Measurements from ENCODE around the gene CAMSAP1. TPM values are rescaled to one million over a fixed set of nuclear protein-coding genes. Genes with fewer than 3 reads are reported as not detected.

Gene CAMSAP1
- total RNA-seq, 4 donors from 2014 or later = 32.2 to 46.1 (median 34.0) TPM

DNA sequence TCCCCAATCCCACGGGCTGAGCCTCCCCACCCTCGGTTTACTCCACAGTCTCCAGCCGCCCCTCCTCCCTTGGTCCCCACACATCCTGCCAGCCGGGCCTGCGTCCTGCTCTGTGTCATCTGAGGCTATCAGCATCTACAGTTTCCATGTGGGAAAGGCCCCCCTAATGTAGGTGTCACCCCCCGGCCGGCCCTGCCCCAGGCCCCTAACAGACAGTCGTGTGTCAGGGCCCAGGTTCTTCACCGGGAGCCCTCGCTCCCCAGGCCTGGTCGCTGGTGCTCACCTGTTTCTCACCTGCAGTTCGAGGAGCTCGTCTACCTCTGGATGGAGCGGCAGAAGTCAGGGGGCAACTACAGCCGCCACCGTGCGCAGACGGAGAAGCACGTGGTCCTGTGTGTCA lies 142.6 kb downstream of the CAMSAP1 start:
- DNase-seq (ENCODE audit: low spot score in 2 of 2) = no peak
- H3K4me3 ChIP-seq (ENCODE audit: low read depth, poor library complexity, severe bottlenecking) = no peak overlapping the region
- intact Hi-C loops (cut with DNase I; ENCODE audit: low total_unique reads) = no loop called here
- TF ChIP-seq, protein P1, sequence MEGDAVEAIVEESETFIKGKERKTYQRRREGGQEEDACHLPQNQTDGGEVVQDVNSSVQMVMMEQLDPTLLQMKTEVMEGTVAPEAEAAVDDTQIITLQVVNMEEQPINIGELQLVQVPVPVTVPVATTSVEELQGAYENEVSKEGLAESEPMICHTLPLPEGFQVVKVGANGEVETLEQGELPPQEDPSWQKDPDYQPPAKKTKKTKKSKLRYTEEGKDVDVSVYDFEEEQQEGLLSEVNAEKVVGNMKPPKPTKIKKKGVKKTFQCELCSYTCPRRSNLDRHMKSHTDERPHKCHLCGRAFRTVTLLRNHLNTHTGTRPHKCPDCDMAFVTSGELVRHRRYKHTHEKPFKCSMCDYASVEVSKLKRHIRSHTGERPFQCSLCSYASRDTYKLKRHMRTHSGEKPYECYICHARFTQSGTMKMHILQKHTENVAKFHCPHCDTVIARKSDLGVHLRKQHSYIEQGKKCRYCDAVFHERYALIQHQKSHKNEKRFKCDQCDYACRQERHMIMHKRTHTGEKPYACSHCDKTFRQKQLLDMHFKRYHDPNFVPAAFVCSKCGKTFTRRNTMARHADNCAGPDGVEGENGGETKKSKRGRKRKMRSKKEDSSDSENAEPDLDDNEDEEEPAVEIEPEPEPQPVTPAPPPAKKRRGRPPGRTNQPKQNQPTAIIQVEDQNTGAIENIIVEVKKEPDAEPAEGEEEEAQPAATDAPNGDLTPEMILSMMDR (IDR thresholded peaks at IDR 0.05) = no peak
- no peak for TF ChIP-seq POLR2A (IDR thresholded peaks at IDR 0.05)
- WGBS, 2 donors = 93 to 94% methylated on average over 19 of the region's 19 CpGs

DNA sequence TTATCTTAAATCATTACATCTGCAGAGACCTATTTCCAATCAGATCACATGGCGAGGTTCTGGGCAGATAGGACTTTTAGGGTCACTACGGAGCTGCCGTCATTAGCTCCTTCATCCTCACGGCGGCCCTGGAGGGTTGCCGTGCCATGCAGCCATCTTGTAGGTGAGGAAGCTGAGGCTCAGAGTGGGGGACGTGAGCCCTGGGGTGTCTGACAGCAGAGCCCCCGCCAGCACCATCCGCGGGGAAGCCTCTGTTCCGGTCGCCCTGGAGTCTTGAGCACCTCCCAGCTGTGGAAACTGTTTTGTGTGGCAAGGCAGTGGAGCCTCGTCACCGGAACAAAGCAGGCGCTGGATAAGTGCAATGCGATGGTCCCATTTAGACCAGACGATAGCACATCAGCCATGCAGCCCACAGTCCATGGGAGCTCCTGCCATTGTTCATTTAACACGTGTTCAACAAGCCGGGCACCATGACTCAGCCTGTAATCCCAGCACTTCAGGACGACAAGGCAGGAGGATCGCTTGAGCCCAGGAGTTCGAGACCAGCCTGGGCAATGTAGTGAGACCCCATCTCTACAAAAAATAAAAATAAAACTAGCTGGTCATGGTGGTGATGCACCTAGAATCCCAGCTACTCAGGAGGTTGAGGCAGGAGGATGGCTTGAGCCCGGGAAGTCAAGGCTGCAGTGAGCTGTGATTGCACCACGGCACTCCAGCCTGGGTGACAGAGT lies 143.5 kb downstream of the CAMSAP1 start:
- no peak for TF ChIP-seq POLR2A (IDR thresholded peaks at IDR 0.05)
- TF ChIP-seq, protein P1 (IDR thresholded peaks at IDR 0.05) = no peak
- H3K4me3 ChIP-seq (ENCODE audit: low read depth, poor library complexity, severe bottlenecking) = no peak overlapping the region
- intact Hi-C loops (cut with DNase I; ENCODE audit: low total_unique reads) = no loop called here
- DNase-seq (ENCODE audit: low spot score in 2 of 2) = no peak
- 89% methylated on average over 12 to 23 of the region's 24 CpGs for WGBS, 2 donors

DNA sequence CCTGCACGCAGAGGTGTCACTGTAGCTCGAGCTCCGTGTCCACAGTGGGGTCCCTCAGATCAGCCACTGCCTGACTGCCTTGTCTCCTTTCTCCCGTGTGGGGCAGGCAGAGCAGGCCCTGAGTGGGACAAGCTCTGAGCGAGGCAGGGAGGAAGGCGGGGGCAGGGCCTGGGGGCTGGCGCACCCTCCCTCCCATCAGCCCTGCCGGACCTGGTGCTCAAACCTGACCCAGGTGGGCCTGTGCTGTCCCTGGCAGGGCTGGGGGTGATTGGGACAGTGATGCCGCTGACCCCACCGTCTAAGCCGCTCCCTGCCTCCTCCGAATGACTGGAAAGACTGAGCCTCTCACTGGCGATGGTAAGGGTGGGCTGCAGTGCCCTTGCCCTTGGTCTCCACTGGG lies 144.4 kb downstream of the CAMSAP1 start:
- DNase-seq (ENCODE audit: low spot score in 2 of 2) = no peak
- H3K4me3 ChIP-seq (ENCODE audit: low read depth, poor library complexity, severe bottlenecking) = no peak overlapping the region
- TF ChIP-seq, protein P1 (IDR thresholded peaks at IDR 0.05) = no peak
- TF ChIP-seq POLR2A (IDR thresholded peaks at IDR 0.05) = no peak
- intact Hi-C loops (cut with DNase I; ENCODE audit: low total_unique reads) = no loop called here
- WGBS, 2 donors = 78 to 90% methylated on average over 7 to 13 of the region's 13 CpGs

DNA sequence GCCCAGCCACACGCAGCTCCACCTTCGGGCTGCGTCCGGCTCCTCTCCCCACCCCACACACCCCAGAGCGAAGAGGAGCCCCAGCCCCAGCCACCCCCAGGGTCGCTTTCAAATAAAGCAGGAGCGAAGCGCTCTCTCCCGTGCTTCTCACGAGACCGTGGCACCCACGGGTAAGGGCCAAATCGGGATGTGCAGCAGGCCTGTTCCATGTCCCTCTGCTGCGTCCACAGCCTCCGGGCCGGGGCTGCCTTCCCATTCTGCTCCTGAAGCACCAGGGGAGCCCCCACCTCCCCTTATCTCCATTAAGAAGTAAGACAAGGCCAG lies 145.5 kb downstream of the CAMSAP1 start:
- TF ChIP-seq, protein P1 (IDR thresholded peaks at IDR 0.05) = no peak
- TF ChIP-seq POLR2A (IDR thresholded peaks at IDR 0.05) = no peak
- WGBS, 2 donors = 82 to 87% methylated on average over 14 to 16 of the region's 16 CpGs
- intact Hi-C loops (cut with DNase I; ENCODE audit: low total_unique reads) = no loop called here
- no peak for DNase-seq (ENCODE audit: low spot score in 2 of 2)
- H3K4me3 ChIP-seq (ENCODE audit: low read depth, poor library complexity, severe bottlenecking) = no peak overlapping the region

DNA sequence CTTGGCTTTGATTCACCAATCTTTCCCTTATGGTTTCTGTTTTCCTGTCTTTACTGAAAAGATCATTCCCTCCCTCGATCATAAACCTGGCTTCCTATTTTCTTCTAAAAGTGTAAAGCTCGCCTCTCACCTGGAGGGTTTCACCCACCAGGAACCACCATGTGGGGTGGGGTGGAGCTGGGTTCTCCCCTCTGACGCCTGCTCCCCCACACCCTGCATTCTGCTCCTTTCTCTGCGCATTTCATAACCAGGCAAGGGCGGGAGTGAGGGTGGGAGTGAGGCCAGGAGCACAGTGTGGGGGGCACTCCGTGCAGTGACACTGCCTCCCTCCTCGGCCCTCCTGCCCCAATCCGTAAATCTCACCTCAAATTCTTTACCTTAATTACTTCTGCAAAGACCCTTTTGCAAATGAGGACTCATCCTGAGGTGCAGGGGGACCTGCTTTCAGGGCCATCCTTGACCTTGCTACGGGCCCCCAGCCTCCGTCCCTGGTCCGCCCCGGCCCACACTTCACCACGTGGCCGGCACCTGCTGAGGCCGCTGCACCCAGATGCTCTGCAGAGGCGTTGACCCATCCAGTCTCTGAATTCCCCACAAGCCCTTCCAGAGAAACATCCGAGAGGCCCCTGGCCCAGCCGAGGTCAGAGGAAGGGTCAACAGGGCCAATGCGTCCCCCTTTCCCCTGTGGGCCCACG lies 146.0 kb downstream of the CAMSAP1 start:
- H3K4me3 ChIP-seq (ENCODE audit: low read depth, poor library complexity, severe bottlenecking) = no peak overlapping the region
- TF ChIP-seq, protein P1 (IDR thresholded peaks at IDR 0.05) = no peak
- DNase-seq (ENCODE audit: low spot score in 2 of 2) = no peak
- WGBS, 2 donors = 58 to 63% methylated on average over 20 of the region's 20 CpGs
- intact Hi-C loops (cut with DNase I; ENCODE audit: low total_unique reads) = no loop called here

All from lower leg skin (tissue), 4 donors.